GM18505 (cell line): ENCODE measurements around the gene FIBCD1.

Experiments used
- ATAC-seq: cut with Tn5 transposase; IDR thresholded peaks from one replicate; pipeline ENCODE4 v1.9.1; 2021; ENCODE audit not compliant: unreplicated experiment
- POLR2A ChIP-seq: IDR thresholded peaks from 4 replicates; pipeline ENCODE4 v1.6.1; 2011; ENCODE audit warnings: borderline replicate concordance; ENCODE audit not compliant: insufficient read depth, insufficient read length; ENCODE audit errors: extremely low read depth

The FIBCD1 gene

GRCh38 chr9:130860458-130861316 is 78.4 kb downstream of the FIBCD1 start:
- TF ChIP-seq POLR2A = no peak

DNA sequence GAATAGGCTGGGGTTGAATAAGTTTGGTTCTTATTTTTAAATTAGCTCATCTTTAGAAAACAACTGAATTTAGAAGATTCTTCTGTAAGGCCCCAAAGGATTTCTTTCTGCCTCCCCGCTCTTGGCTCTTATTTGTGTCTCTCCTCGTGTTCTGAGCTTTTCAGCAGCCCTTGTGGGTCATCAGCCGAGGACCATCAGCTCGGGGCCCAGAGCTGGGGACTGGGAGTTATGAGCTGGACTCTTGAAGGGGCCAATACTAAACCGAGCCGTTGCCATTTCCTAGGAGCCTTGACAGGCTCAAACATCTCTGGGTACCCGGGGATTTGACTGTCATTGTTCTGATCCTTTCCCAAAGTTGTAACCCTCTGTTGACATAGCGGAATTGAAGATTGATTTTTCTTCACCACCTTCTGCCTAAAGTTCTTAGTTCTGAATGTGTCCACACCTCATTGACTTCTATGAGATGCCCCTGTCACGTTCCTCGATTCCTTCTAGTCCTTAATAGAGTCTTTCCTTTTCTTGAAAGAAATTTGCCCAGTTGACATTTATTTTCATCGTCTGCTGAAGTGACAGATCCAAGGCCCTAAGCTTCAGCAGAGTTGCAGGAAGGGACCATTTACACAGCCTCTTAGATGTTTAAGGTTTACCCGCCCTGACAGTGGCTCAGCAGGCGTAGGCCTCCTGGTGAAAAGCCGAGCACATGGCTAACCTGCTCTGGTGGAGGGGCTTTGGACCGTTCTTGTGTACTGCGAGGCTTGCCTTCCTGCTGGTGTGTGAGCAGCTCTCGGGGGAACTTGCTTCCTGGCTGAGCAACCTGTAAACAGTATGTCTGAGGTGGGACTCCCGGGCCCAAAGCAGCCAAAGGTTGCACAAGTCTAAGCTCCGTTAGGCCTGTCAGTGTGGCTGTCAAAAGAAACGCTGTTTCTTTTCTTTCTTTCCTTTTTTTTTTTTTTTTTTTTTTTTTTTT is 80.0 kb downstream of the FIBCD1 start:
- no peak for ATAC-seq
- no peak for TF ChIP-seq POLR2A

More at GRCh38 chr9:130860458-130861316, 78.4 kb downstream of the FIBCD1 start:
- no peak for ATAC-seq

GRCh38 chr9:130857864-130858738 is 80.9 kb downstream of the FIBCD1 start:
- no peak for ATAC-seq
- TF ChIP-seq POLR2A = no peak

- no peak for ATAC-seq
- no peak for TF ChIP-seq POLR2A
Measured at GRCh38 chr9:130856474-130856873, 82.6 kb downstream of the FIBCD1 start.

GRCh38 chr9:130854835-130855234 is 84.2 kb downstream of the FIBCD1 start:
- ATAC-seq = no peak
- no peak for TF ChIP-seq POLR2A

- TF ChIP-seq POLR2A = no peak
- ATAC-seq = no peak
Measured at GRCh38 chr9:130854092-130854491, 85.0 kb downstream of the FIBCD1 start.

GRCh38 chr9:130852801-130853200 is 86.2 kb downstream of the FIBCD1 start:
- TF ChIP-seq POLR2A = no peak
- ATAC-seq = no peak
